Mucosa of stomach (tissue), 1 donor: Measurements from ENCODE around the gene FAM200C.

Source experiments
- H3K27me3 ChIP-seq: one replicate; pipeline ENCODE4 v1.7.0; 2013; ENCODE audit warnings: mild to moderate bottlenecking, low read length; ENCODE audit not compliant: control insufficient read depth, insufficient read depth
- H3K36me3 ChIP-seq: one replicate; pipeline ENCODE4 v1.7.0; 2013; ENCODE audit warnings: low read length; ENCODE audit not compliant: control insufficient read depth, insufficient read depth
- H3K4me1 ChIP-seq: one replicate; pipeline ENCODE4 v1.7.0; 2013; ENCODE audit warnings: mild to moderate bottlenecking, low read length; ENCODE audit not compliant: control insufficient read depth, insufficient read depth
- H3K4me3 ChIP-seq: one replicate; pipeline ENCODE4 v1.7.0; 2013; ENCODE audit warnings: low read length
- H3K9ac ChIP-seq: one replicate; pipeline ENCODE4 v1.7.0; 2013; ENCODE audit warnings: mild to moderate bottlenecking, low read length, moderate library complexity
- H3K9me3 ChIP-seq: one replicate; pipeline ENCODE4 v1.7.0; 2013; ENCODE audit warnings: mild to moderate bottlenecking, low read length, moderate library complexity; ENCODE audit not compliant: control insufficient read depth
- donor health status: Pancreatic carcinoma.

The FAM200C gene

DNA sequence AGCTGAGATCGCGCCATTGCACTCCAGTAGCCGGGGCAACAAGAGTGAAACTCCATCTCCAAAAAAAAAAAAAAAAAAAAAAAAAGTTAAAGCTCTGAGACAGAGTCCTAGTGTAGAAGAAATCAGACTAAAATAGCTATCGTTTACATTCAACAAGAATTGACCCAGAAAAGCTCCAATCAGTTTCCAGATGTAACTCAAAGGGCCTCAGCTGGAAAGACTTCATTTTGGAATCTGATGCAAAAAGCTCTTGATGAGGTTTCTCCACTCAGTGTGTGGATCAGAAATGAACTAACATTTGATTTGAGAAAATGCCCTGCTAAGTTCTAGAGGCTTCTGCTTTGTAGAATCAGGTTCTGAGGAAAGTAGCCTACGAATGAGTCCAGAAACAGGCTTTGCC lies 22.2 kb downstream of the FAM200C start:
- H3K4me3 ChIP-seq, result no peak overlapping the region
- no peaks in the 10 kb centered on the region for H3K4me1 ChIP-seq
- no peak overlapping the region for H3K9ac ChIP-seq
- H3K9me3 ChIP-seq, result no peaks in the 10 kb centered on the region
- H3K36me3 ChIP-seq, result no peaks in the 10 kb centered on the region
- no peaks in the 10 kb centered on the region for H3K27me3 ChIP-seq

DNA sequence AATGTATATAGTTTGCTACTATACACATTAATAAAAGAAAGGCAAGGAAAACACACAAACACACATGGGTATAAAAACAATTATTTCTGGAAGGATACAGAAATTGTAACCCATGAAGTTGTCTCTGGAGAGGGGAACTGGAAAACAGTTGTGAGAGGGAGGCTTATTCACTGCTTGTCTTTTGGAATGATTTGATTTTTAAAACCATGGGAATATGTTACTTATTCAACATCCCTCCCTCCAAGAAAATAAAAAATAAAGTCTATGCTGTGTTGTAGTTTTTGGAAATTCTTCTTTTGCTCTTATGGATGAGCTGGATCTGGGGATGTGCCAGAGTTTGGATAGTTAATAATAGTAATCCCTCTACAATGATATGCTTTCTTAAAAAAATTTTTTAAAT lies 23.4 kb downstream of the FAM200C start:
- Histone ChIP-seq H3K36me3 (no peaks in the 10 kb centered on the region), H3K4me1 (no peaks in the 10 kb centered on the region), H3K4me3 (no peak overlapping the region), H3K9me3 (no peaks in the 10 kb centered on the region), H3K9ac (no peak overlapping the region), H3K27me3 (peaks cover 4% of the 10 kb centered on the region)

- H3K9ac ChIP-seq, result no peak overlapping the region
- peaks cover 4% of the 10 kb centered on the region for H3K27me3 ChIP-seq
- H3K9me3 ChIP-seq, result no peaks in the 10 kb centered on the region
- no peaks in the 10 kb centered on the region for H3K36me3 ChIP-seq
- H3K4me1 ChIP-seq, result no peaks in the 10 kb centered on the region
- no peak overlapping the region for H3K4me3 ChIP-seq
Measured at GRCh38 chr5:160375701-160376100, 24.2 kb downstream of the FAM200C start.

DNA sequence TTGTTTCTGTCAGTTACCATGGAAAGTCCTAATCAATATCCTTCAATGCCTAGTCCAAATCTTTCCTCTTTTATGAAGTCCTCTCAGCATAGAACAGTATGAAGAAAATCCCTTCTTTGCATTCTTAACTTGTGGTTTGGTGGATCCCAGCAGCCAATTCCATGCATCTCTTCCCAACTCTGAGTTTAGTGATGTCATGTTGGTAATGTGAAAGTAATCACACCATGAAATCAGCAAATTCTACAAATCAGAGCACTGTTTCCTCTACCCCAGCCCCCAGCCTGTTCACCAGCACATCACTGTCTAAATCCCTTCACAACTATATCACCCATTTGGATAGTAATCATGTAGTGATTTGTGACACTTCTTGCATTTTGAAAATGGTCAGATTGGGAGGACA lies 24.7 kb downstream of the FAM200C start:
- H3K27me3 ChIP-seq, result peaks cover 4% of the 10 kb centered on the region
- no peaks in the 10 kb centered on the region for H3K36me3 ChIP-seq
- peaks cover under 1% of the 10 kb centered on the region for H3K4me1 ChIP-seq
- H3K4me3 ChIP-seq, result no peak overlapping the region
- H3K9ac ChIP-seq, result no peak overlapping the region
- no peaks in the 10 kb centered on the region for H3K9me3 ChIP-seq

DNA sequence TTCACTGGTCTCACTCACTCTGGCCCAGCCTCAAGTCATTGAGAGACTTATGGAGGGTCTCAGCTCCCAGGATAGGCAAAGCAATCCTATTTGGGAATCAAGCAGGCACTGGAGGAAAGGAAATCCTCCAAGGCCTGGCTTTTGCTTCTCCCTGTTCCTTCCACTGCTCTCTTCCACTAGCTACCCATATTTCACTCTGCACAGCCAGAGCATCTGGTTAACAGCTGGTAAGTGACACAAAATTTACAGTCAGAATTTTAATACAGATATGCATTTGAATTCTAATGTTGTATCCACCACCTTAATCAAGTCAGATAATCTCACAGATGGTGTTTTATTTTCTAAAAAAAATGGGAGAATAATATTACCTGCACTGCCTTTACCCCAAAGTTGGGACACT lies 28.6 kb downstream of the FAM200C start:
- no peak overlapping the region for H3K9ac ChIP-seq
- H3K9me3 ChIP-seq, result no peaks in the 10 kb centered on the region
- H3K27me3 ChIP-seq, result peaks cover 15% of the 10 kb centered on the region
- H3K4me1 ChIP-seq, result peaks cover 6% of the 10 kb centered on the region
- no peaks in the 10 kb centered on the region for H3K36me3 ChIP-seq
- H3K4me3 ChIP-seq, result no peak overlapping the region

DNA sequence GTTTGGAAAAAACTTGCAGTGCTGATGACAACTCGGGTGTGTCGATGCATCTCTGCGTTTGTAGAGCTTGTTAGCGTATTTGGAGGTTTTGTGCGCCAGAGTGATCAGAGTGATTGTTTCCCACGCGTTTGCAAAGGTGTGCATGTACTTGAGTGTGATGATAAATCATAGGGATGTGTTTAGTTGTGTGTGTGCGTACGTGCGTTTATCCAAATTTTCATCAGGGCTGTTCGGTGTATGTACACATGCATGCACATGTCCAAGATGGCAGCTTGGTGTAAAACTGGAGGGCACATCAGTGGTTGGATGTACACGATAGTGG lies 29.2 kb downstream of the FAM200C start:
- Histone ChIP-seq H3K27me3 (peaks cover 15% of the 10 kb centered on the region), H3K9me3 (no peaks in the 10 kb centered on the region), H3K4me1 (peaks cover 6% of the 10 kb centered on the region), H3K9ac (peak overlapping the region; percentile 27), H3K4me3 (peak overlapping the region; percentile 37), H3K36me3 (no peaks in the 10 kb centered on the region)

GRCh38 chr5:160369990-160370712 lies 29.7 kb downstream of the FAM200C start, which contains the start of gene C1QTNF2:
C1QTNF2 (minus strand) TSS chr5:160370626; CDS start chr5:160355011, 15,615 bp downstream.
- Histone ChIP-seq H3K4me1 (peaks cover 6% of the 10 kb centered on the region), H3K9ac (peak within 1 kb of the TSS; percentile 27), H3K27me3 (peaks cover 15% of the 10 kb centered on the region), H3K9me3 (no peaks in the 10 kb centered on the region), H3K4me3 (peak within 1 kb of the TSS; percentile 37), H3K36me3 (no peaks in the 10 kb centered on the region)

DNA sequence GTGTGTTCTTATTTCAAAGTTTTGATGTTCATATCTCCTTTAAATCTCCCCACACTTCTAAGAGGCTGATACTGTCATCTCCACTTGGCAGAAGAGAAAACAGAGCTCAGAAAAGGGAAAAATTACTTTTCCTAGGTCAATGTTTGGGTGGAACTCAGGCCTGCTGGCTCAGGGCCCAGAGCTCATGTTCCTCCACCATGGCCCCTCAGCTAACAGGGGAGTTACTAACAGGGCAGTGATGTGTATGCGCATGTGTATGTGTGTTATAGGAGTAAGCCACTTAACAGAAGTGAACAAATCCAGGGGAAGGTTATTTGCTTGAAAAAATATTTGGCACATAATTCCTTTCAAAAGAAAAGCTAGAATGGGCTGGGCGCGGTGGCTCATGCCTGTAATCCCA lies 32.0 kb downstream of the FAM200C start:
- Histone ChIP-seq H3K9me3 (no peaks in the 10 kb centered on the region), H3K36me3 (no peaks in the 10 kb centered on the region), H3K4me1 (peaks cover 6% of the 10 kb centered on the region), H3K27me3 (peaks cover 15% of the 10 kb centered on the region), H3K4me3 (no peak overlapping the region), H3K9ac (no peak overlapping the region)

GRCh38 chr5:160367261-160367660 lies 32.6 kb downstream of the FAM200C start:
- H3K9me3 ChIP-seq, result no peaks in the 10 kb centered on the region
- H3K27me3 ChIP-seq, result peaks cover 15% of the 10 kb centered on the region
- H3K4me1 ChIP-seq, result peaks cover 6% of the 10 kb centered on the region
- H3K36me3 ChIP-seq, result no peaks in the 10 kb centered on the region
- no peak overlapping the region for H3K9ac ChIP-seq
- no peak overlapping the region for H3K4me3 ChIP-seq

DNA sequence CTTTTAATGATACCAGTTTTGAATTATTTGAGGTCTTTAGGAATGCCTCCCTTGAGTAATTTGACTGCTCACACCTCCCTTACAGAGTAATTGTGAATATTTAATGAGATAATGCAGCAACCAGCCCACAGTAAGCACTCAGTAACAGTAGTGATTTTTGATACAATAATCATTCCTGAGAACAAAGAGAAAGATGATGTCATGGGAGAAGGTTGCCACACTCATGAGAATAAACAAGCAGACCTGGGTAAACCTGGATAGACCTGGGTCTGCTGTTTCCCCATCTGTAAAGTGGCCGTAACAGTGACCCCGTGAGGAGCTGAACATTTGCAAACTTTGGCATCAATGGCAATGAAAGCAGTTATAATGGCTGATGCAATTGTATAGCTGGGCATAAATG lies 33.6 kb downstream of the FAM200C start:
- Histone ChIP-seq H3K4me3 (no peak overlapping the region), H3K27me3 (peaks cover 11% of the 10 kb centered on the region), H3K9ac (no peak overlapping the region), H3K9me3 (no peaks in the 10 kb centered on the region), H3K36me3 (no peaks in the 10 kb centered on the region), H3K4me1 (peaks cover 6% of the 10 kb centered on the region)

DNA sequence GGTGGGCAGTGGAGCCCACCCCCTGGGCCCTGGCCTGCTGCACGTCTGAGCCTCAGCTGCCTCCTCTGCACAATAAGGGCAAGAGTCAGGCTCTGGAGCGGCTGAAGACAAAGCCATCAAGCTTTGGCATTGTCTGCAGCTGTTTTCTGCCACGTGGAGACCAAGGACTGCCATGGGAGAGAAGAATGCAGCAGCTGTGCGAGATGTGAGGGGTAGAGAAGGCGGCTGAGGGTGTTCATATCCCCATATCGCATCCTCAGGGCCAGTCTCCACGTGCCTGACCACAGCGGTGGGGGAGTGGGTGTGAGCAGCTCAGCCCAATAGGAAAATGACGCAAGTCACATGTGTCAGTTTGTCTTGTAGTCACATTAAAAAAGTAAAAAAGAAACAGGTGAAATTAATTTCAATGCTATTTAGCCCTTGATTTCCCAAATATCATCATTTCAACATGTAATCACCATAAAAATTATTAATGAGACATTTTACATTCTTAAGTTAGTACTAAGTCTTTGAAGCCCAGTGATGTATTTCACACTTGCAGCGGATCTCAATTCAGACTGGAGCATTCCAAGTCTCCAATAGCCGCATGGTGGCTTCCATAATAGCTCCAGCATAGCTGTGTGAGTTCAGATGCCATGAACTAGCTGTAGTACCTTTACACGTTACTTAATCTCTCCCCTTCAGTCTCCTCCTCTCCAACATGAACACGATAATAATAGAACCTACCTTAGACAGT lies 36.0 kb downstream of the FAM200C start:
- no peaks in the 10 kb centered on the region for H3K27me3 ChIP-seq
- no peaks in the 10 kb centered on the region for H3K36me3 ChIP-seq
- H3K9ac ChIP-seq, result no peak overlapping the region
- H3K4me1 ChIP-seq, result peaks cover 20% of the 10 kb centered on the region
- no peak overlapping the region for H3K4me3 ChIP-seq
- no peaks in the 10 kb centered on the region for H3K9me3 ChIP-seq

DNA sequence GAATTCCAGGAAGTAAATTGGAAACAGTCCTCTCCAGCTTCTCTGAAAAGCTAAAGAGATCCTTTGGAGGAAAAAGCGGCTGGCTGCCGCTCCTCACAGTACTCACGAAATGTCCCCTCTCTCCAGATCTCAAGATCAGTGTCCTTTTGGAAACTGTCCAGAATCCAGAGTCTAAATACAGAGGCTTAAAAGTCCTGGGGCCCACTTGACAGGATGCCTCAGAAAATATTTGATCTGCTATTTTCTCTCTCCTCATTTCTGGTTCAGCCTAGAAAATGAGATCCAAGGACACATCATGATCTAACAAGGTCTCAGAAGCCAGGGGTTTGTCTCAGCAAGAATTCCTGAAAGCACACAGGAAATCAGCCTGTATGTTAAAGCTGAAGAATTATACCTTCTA lies 36.6 kb downstream of the FAM200C start:
- no peak overlapping the region for H3K4me3 ChIP-seq
- peaks cover 20% of the 10 kb centered on the region for H3K4me1 ChIP-seq
- no peak overlapping the region for H3K9ac ChIP-seq
- no peaks in the 10 kb centered on the region for H3K27me3 ChIP-seq
- H3K36me3 ChIP-seq, result no peaks in the 10 kb centered on the region
- H3K9me3 ChIP-seq, result no peaks in the 10 kb centered on the region
